Mucosa of stomach (tissue), 1 donor: ENCODE data around the gene RNF213.

ENCODE experiments used
- H3K27me3 ChIP-seq: one replicate; pipeline ENCODE4 v1.7.0; 2013; ENCODE audit warnings: mild to moderate bottlenecking, low read length; ENCODE audit not compliant: control insufficient read depth, insufficient read depth
- H3K36me3 ChIP-seq: one replicate; pipeline ENCODE4 v1.7.0; 2013; ENCODE audit warnings: low read length; ENCODE audit not compliant: control insufficient read depth, insufficient read depth
- H3K4me1 ChIP-seq: one replicate; pipeline ENCODE4 v1.7.0; 2013; ENCODE audit warnings: mild to moderate bottlenecking, low read length; ENCODE audit not compliant: control insufficient read depth, insufficient read depth
- H3K4me3 ChIP-seq: one replicate; pipeline ENCODE4 v1.7.0; 2013; ENCODE audit warnings: low read length
- H3K9ac ChIP-seq: one replicate; pipeline ENCODE4 v1.7.0; 2013; ENCODE audit warnings: mild to moderate bottlenecking, low read length, moderate library complexity
- H3K9me3 ChIP-seq: one replicate; pipeline ENCODE4 v1.7.0; 2013; ENCODE audit warnings: mild to moderate bottlenecking, low read length, moderate library complexity; ENCODE audit not compliant: control insufficient read depth
- donor health status: Pancreatic carcinoma.

Gene RNF213

DNA sequence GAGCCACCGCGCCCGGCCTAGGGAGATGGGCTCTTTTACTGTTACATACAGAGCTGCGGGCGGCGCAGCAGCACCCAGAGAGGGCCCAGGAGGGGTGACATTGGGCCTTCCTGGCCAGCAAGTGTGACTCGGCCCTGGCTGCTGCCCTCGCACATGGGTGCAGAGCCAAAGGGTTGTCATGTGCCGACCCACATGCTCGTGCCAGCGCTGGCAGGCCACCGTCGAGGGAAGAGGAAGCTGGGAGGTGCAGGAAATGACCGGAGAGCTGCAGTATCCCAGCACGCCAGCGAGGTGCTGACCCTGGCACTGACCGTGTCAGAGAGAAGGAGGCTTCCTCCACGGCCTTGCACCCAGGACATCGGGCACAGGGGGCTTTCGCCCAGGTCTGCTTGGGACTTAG lies 162.3 kb downstream of the RNF213 start:
- Histone ChIP-seq H3K4me3 (no peak overlapping the region), H3K27me3 (no peaks in the 10 kb centered on the region), H3K9me3 (no peaks in the 10 kb centered on the region), H3K4me1 (no peaks in the 10 kb centered on the region), H3K9ac (no peak overlapping the region), H3K36me3 (no peaks in the 10 kb centered on the region)

DNA sequence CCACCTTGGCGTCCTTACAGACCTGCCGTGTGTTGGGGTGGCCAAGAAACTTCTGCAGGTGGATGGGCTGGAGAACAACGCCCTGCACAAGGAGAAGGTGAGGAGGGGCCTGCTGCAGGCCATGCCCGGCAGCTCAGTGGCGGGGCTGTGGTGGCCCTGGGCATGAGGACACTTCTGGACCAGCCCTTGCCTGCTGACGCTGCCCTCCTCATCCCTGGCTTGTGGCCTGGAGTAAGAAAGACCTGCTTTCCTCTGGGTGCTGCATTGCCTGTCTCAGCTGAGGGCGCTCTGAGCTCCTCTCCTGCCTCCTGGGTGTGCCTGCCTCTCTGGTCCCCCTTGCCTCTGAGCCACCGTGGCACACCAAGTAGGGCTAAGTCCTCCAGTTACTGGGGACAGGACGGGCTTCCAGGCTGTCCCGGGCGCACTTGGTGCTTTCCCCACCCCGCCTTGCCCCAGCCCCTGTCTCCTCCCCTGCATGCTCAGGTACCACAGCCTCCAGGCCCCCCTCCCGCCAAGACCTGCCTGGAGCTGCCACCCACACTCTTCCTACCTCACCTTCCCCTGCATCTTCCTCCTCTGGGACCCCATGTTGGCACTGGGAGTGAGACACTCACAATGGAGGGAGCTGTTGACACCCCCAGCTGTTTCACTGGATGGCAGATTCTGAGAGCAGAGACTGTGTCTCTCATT lies 163.0 kb downstream of the RNF213 start:
- Histone ChIP-seq H3K4me3 (no peak overlapping the region), H3K36me3 (no peaks in the 10 kb centered on the region), H3K27me3 (no peaks in the 10 kb centered on the region), H3K9ac (no peak overlapping the region), H3K4me1 (no peaks in the 10 kb centered on the region), H3K9me3 (no peaks in the 10 kb centered on the region)

DNA sequence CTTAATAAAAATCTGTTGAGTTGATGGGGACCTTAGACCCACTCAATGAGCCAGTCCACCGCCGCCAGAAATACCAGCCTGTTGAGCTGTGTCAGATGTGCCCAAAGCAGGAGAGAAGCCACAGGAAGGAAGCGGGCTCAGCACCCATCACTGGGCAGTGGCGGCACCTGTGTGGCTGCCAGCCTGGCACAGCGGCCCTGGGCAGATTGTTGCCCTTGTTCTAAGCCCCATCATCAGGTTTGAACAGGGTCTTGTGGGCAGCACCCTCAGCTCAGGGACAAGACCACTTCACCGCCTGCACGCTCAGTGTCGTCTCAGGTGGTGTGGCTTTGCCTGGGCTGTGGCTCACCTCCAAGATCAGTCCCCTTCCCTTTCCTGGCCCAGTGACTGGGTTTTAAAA lies 163.6 kb downstream of the RNF213 start:
- Histone ChIP-seq H3K9ac (no peak overlapping the region), H3K36me3 (no peaks in the 10 kb centered on the region), H3K4me1 (no peaks in the 10 kb centered on the region), H3K4me3 (no peak overlapping the region), H3K27me3 (no peaks in the 10 kb centered on the region), H3K9me3 (no peaks in the 10 kb centered on the region)

DNA sequence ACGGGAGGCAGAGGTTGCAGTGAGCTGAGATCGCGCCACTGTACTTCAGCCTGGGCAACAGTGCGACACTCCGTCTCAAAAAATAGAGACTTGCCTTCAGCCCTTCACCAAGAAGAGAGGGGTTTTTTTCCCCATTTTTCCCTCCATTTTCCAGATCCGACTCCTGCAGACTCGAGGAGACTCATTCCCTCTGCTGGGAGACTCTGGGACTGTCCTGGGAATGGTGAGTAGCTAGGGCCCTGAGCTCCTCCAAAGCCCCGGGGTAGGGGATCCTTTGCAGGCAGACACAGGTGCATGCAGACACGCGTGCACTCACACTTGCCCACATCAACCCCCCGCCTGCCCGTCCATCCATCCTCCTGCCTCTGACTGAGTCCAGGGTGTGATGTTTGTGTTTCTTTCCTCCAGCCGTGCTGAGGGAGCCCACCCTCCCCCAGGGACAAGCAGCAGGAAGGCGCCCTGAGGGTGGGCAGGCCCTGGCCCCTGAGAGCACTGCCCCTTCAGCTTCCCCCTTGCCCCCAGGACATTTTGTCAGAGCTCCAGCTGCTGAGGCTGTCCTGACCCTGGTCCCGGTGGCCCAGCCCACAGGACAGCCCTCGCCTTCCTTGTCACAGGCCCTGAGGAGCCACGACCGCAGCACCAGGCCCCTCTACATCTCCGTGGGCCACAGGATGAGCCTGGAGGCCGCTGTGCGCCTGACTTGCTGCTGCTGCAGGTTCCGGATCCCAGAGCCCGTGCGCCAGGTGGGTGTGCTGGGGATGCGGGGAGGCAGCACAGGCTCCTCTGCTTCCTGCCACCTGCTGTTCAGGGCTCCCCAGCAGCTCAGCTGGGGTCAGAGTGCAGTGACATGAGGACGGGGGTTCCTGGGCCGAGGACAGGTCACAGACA lies 164.5 kb downstream of the RNF213 start:
- no peaks in the 10 kb centered on the region for H3K9me3 ChIP-seq
- no peaks in the 10 kb centered on the region for H3K36me3 ChIP-seq
- no peak overlapping the region for H3K9ac ChIP-seq
- no peak overlapping the region for H3K4me3 ChIP-seq
- no peaks in the 10 kb centered on the region for H3K27me3 ChIP-seq
- H3K4me1 ChIP-seq, result no peaks in the 10 kb centered on the region

- no peaks in the 10 kb centered on the region for H3K36me3 ChIP-seq
- no peak overlapping the region for H3K9ac ChIP-seq
- no peaks in the 10 kb centered on the region for H3K4me1 ChIP-seq
- no peaks in the 10 kb centered on the region for H3K27me3 ChIP-seq
- no peaks in the 10 kb centered on the region for H3K9me3 ChIP-seq
- no peak overlapping the region for H3K4me3 ChIP-seq
These were observed 165.3 kb downstream of the RNF213 start for GRCh38 chr17:80425835-80426426.

- no peaks in the 10 kb centered on the region for H3K4me1 ChIP-seq
- no peaks in the 10 kb centered on the region for H3K27me3 ChIP-seq
- H3K4me3 ChIP-seq, result no peak overlapping the region
- no peaks in the 10 kb centered on the region for H3K9me3 ChIP-seq
- no peak overlapping the region for H3K9ac ChIP-seq
- H3K36me3 ChIP-seq, result no peaks in the 10 kb centered on the region
These were observed 166.1 kb downstream of the RNF213 start for GRCh38 chr17:80426671-80427326.

DNA sequence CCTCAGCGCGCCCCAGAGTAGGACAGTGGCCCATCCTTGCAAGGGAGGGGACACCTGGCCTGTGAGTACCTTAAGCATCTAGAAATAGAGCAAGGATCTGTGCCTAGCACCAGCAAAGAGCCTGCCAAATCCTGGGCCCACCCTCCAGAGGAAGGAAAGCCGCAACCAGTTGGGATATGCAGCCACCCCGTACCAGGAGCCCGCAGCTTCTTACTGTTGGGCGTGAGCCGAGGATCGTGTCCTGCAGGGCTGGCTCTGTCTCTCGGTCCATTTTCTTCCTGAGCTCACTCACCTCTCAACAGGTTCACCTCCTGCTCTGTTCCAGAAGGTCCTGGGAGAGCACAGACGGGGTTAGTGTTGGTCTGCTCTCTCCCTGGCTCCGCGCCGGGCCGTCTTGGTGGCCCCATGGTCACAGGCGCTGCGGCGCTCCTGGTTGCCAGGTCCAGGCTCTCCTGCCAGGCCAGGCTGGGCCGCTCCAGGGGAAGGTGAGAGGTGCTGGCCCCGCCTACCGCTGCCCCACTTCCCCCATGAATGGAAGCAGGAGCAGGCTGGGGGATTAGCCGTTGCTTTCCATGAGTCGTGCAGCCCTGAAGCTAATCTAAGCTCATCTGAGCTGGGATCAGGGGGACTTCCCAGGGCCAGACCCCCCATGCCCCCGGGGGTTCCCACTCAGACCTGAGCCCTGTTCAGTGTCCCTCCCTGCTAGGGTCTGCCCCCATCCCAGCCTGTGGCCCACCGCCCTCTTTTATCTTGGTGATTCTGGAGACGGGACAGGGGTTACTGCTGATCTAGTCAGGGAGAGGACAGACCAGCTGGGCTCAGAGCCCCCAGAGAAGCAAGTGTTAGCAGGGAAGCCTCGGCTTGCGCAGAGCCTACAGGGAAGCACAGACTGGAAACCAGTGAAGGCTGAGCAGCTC lies 167.0 kb downstream of the RNF213 start:
- Histone ChIP-seq H3K9me3 (no peaks in the 10 kb centered on the region), H3K9ac (no peak overlapping the region), H3K4me1 (no peaks in the 10 kb centered on the region), H3K27me3 (no peaks in the 10 kb centered on the region), H3K36me3 (no peaks in the 10 kb centered on the region), H3K4me3 (no peak overlapping the region)

- H3K9me3 ChIP-seq, result no peaks in the 10 kb centered on the region
- H3K36me3 ChIP-seq, result no peaks in the 10 kb centered on the region
- no peak overlapping the region for H3K9ac ChIP-seq
- no peak overlapping the region for H3K4me3 ChIP-seq
- H3K4me1 ChIP-seq, result no peaks in the 10 kb centered on the region
- no peaks in the 10 kb centered on the region for H3K27me3 ChIP-seq
These were observed 167.7 kb downstream of the RNF213 start for GRCh38 chr17:80428363-80428762.

- H3K36me3 ChIP-seq, result no peaks in the 10 kb centered on the region
- no peaks in the 10 kb centered on the region for H3K9me3 ChIP-seq
- H3K4me3 ChIP-seq, result no peak overlapping the region
- no peaks in the 10 kb centered on the region for H3K4me1 ChIP-seq
- no peak overlapping the region for H3K9ac ChIP-seq
- no peaks in the 10 kb centered on the region for H3K27me3 ChIP-seq
These were observed 168.1 kb downstream of the RNF213 start for GRCh38 chr17:80428796-80429195.

GRCh38 chr17:80429356-80430275 lies 169.0 kb downstream of the RNF213 start:
- no peaks in the 10 kb centered on the region for H3K27me3 ChIP-seq
- no peaks in the 10 kb centered on the region for H3K4me1 ChIP-seq
- H3K4me3 ChIP-seq, result no peak overlapping the region
- H3K9me3 ChIP-seq, result no peaks in the 10 kb centered on the region
- H3K36me3 ChIP-seq, result no peaks in the 10 kb centered on the region
- H3K9ac ChIP-seq, result no peak overlapping the region
